GM20000 (cell line): ENCODE measurements around the gene CDK14.

Source experiments
- DNase-seq: peaks from one replicate; pipeline ENCODE4 v3.0.0; 2012; ENCODE audit warnings: low spot score
- TF ChIP-seq, protein P1 (sequence below): IDR thresholded peaks from 2 replicates; pipeline ENCODE4 v1.5.1; 2012; ENCODE audit warnings: mild to moderate bottlenecking, control low read depth; ENCODE audit errors: extremely low read depth, missing control alignments

Gene CDK14

DNA sequence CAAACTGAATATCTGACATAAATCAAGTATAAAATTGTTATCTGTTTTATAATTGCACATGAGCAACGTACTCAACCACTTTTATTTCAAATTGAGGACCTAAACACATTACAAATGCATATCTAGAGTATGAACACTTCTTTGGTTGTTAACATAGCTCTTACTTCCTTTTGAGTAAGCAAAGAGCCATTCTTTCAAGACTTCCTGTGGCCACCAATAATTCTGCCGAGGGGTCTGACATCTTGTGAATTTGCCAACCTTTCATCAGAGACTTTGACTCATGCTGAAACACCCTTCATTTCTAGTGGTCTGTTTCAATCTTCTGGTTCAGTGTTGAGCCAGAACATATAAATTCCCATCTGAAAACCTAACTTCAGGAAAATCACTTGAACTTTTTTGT lies 59.4 kb downstream of the CDK14 start:
- no peak for DNase-seq
- TF ChIP-seq, protein P1, sequence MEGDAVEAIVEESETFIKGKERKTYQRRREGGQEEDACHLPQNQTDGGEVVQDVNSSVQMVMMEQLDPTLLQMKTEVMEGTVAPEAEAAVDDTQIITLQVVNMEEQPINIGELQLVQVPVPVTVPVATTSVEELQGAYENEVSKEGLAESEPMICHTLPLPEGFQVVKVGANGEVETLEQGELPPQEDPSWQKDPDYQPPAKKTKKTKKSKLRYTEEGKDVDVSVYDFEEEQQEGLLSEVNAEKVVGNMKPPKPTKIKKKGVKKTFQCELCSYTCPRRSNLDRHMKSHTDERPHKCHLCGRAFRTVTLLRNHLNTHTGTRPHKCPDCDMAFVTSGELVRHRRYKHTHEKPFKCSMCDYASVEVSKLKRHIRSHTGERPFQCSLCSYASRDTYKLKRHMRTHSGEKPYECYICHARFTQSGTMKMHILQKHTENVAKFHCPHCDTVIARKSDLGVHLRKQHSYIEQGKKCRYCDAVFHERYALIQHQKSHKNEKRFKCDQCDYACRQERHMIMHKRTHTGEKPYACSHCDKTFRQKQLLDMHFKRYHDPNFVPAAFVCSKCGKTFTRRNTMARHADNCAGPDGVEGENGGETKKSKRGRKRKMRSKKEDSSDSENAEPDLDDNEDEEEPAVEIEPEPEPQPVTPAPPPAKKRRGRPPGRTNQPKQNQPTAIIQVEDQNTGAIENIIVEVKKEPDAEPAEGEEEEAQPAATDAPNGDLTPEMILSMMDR = no peak

DNA sequence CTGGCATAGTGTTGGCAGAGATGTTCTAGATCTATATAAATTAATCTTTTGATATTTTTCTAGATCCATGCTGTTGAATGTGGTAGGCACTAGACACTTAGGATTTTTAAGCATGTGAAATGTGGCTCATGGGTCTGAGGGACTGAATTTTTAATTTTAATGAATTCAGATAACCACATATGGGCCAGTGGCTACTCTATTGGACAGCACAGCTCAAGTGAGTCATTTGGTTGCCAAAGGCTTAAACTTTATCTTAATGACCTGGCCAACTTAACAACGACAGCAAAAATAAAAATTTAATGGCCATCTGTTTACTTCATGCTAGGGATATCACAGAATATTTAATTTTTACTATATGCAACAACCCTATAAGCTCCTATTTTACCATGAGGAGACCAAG lies 61.4 kb downstream of the CDK14 start:
- TF ChIP-seq, protein P1 = no peak
- DNase-seq = no peak

DNA sequence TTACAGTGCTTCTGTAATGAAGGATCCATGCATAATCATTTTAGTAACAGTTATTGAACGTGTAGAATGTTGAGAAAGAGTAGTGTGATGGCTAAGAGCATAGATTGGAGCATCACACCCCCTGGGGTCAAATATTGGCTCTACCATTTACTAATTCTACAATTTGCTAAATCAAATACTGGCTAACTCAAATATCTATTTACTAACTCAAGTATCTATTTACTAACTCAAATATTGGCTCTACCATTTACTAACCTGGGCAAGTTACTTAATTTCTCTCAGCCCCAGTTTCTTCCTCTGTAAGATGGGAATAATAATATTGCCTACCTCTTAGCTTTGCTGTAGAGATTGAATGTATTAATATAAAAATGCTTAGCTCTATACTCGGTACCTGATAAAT lies 64.0 kb downstream of the CDK14 start:
- no peak for DNase-seq
- TF ChIP-seq, protein P1 = no peak

DNA sequence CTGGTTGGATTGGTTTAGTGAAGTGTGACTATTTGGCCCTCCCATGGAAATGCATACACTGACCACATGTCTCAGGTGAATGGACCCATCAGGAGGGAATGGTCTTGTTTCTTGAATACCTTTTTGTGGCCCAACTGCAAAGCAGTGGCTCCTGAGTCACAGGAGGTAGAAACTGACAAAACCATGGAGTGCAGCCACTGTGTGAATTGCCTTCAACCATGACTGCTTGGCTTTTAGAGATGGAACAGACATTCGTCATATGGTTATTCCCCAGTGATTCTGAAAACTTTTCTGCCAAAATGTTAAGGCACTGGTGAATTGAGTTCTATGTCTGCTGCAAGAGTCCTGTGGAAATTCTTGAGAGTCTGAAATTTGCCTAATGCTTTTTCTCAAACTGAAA lies 64.7 kb downstream of the CDK14 start:
- no peak for DNase-seq
- TF ChIP-seq, protein P1 = no peak

DNA sequence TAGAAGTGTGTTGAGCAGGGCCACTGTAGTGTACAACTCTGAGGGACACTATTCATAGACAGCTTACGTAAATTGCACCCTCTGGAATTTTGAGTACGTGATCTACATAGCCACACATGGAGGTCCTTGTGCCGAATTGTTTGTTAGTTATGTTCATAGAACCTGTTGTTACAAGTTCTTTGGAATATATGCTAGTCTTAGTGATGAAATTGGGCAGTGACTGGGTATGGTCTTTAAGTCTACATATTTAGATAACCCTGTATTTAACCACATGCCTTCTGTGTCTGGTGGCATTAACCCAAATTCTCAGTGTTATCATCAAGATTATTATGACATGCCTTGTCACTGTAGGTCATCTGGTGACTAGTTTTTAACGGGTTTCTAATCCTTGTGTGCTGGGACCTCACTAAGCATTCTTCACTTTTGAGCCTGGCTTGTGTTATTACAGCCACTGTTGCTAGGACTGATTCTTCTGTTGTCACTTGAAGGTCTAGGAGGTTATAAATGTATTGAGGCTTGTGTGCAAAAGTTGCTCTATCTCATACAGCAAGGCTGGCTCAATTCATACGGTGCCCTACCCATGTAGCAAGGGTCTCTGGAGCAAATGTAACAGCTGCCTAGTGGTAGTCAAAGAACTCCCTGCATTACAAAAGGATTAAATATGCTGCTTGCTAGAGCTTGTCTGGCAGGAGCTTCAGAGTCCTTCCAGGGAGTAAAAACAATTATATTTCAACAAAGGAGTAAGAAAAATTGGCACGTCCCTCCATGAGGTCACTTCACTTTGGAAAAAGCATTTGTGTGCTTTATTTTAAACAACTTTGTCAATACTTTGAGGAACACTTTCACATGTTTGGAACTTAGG lies 65.4 kb downstream of the CDK14 start:
- DNase-seq = no peak
- TF ChIP-seq, protein P1 = no peak

DNA sequence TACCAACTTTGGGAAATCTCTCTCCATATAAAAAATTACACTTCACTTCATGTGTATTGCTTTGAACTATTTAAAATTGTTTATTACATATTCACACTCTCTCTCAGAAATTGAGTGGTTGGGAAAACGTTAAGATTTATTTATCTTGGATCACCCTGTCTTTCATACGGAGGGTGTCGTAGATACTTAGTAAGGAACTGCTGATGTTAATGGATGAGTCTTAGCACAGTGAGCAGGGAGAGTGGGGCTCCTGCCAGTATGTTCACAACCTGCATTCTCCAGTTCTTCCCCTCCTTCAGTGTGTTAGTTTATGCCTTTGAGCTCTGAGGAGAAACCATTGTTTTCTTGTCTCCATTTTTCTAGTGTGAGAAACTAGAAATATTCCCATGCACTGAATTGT lies 67.1 kb downstream of the CDK14 start:
- TF ChIP-seq, protein P1 = no peak
- no peak for DNase-seq

DNA sequence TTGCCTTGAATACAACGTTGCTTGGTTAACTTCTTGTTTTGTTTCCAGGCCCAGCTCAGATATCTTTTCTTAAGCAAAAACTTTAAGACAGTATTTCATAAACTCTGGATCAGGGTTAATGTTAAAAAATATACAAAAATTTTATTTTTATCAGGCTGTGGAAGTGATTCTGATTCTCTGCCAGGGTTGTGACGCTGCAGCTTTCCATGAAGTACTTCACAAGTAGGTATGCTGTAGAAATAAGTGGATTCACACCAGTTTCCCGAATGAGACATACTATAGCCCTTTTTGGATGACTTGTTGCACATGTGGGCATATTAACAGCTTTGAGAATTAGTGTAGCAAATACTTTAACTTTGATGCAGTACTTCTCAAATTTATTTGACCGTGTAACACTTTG lies 70.1 kb downstream of the CDK14 start:
- no peak for DNase-seq
- TF ChIP-seq, protein P1 = no peak
